ENCODE data around the gene NOTCH1.

The NOTCH1 gene

GRCh38 chr9:136488247-136489214 is 57.3 kb downstream of the NOTCH1 start:
- DNase-seq (ENCODE audit: low spot score) (no peak), ATAC-seq (ENCODE audit: low read depth) (peak; percentile 26; the same call in 1 of the 3 replicates)
- no peaks in the 10 kb centered on the region for H3K9me3 ChIP-seq (ENCODE audit: severe bottlenecking)
- peaks cover 6% of the 10 kb centered on the region for H3K4me1 ChIP-seq (ENCODE audit: insufficient read depth, poor library complexity, severe bottlenecking)
- H3K36me3 ChIP-seq (ENCODE audit: low read depth) = no peaks in the 10 kb centered on the region
- peak; percentile 93 for TF ChIP-seq CTCF (IDR thresholded peaks at IDR 0.05; ENCODE audit: poor library complexity, severe bottlenecking)
- no peak overlapping the region for H3K27ac ChIP-seq (ENCODE audit: poor library complexity, severe bottlenecking)
- H3K4me3 ChIP-seq (ENCODE audit: severe bottlenecking) = no peak overlapping the region
- H3K27me3 ChIP-seq (ENCODE audit: insufficient read depth, poor library complexity, severe bottlenecking) = no peaks in the 10 kb centered on the region

- no peak for TF ChIP-seq CTCF (IDR thresholded peaks at IDR 0.05; ENCODE audit: poor library complexity, severe bottlenecking)
- H3K4me3 ChIP-seq (ENCODE audit: severe bottlenecking) = no peak overlapping the region
- H3K27ac ChIP-seq (ENCODE audit: poor library complexity, severe bottlenecking) = no peak overlapping the region
- peaks cover 6% of the 10 kb centered on the region for H3K4me1 ChIP-seq (ENCODE audit: insufficient read depth, poor library complexity, severe bottlenecking)
- DNase-seq (ENCODE audit: low spot score) (no peak), ATAC-seq (ENCODE audit: low read depth) (no peak)
- H3K27me3 ChIP-seq (ENCODE audit: insufficient read depth, poor library complexity, severe bottlenecking) = no peaks in the 10 kb centered on the region
- no peaks in the 10 kb centered on the region for H3K9me3 ChIP-seq (ENCODE audit: severe bottlenecking)
- no peaks in the 10 kb centered on the region for H3K36me3 ChIP-seq (ENCODE audit: low read depth)
Observed at GRCh38 chr9:136487672-136488071, 58.2 kb downstream of the NOTCH1 start.

- no peak overlapping the region for H3K4me3 ChIP-seq (ENCODE audit: severe bottlenecking)
- no peak overlapping the region for H3K27ac ChIP-seq (ENCODE audit: poor library complexity, severe bottlenecking)
- H3K36me3 ChIP-seq (ENCODE audit: low read depth) = no peaks in the 10 kb centered on the region
- H3K4me1 ChIP-seq (ENCODE audit: insufficient read depth, poor library complexity, severe bottlenecking) = peaks cover 6% of the 10 kb centered on the region
- no peak for TF ChIP-seq CTCF (IDR thresholded peaks at IDR 0.05; ENCODE audit: poor library complexity, severe bottlenecking)
- no peaks in the 10 kb centered on the region for H3K9me3 ChIP-seq (ENCODE audit: severe bottlenecking)
- ATAC-seq (ENCODE audit: low read depth) (no peak), DNase-seq (ENCODE audit: low spot score) (no peak)
- H3K27me3 ChIP-seq (ENCODE audit: insufficient read depth, poor library complexity, severe bottlenecking) = no peaks in the 10 kb centered on the region
Observed at GRCh38 chr9:136486823-136487620, 58.8 kb downstream of the NOTCH1 start.

- TF ChIP-seq CTCF (IDR thresholded peaks at IDR 0.05; ENCODE audit: poor library complexity, severe bottlenecking) = no peak
- Histone ChIP-seq H3K27ac (ENCODE audit: poor library complexity, severe bottlenecking) (no peak overlapping the region), H3K9me3 (ENCODE audit: severe bottlenecking) (no peaks in the 10 kb centered on the region), H3K36me3 (ENCODE audit: low read depth) (no peaks in the 10 kb centered on the region), H3K4me1 (ENCODE audit: insufficient read depth, poor library complexity, severe bottlenecking) (peaks cover 10% of the 10 kb centered on the region), H3K27me3 (ENCODE audit: insufficient read depth, poor library complexity, severe bottlenecking) (no peaks in the 10 kb centered on the region), H3K4me3 (ENCODE audit: severe bottlenecking) (no peak overlapping the region)
- DNase-seq (ENCODE audit: low spot score) (no peak), ATAC-seq (ENCODE audit: low read depth) (no peak)
Observed at GRCh38 chr9:136486131-136486530, 59.7 kb downstream of the NOTCH1 start.
